ENCODE data around the gene ABCC12.

- TF ChIP-seq, protein P1, sequence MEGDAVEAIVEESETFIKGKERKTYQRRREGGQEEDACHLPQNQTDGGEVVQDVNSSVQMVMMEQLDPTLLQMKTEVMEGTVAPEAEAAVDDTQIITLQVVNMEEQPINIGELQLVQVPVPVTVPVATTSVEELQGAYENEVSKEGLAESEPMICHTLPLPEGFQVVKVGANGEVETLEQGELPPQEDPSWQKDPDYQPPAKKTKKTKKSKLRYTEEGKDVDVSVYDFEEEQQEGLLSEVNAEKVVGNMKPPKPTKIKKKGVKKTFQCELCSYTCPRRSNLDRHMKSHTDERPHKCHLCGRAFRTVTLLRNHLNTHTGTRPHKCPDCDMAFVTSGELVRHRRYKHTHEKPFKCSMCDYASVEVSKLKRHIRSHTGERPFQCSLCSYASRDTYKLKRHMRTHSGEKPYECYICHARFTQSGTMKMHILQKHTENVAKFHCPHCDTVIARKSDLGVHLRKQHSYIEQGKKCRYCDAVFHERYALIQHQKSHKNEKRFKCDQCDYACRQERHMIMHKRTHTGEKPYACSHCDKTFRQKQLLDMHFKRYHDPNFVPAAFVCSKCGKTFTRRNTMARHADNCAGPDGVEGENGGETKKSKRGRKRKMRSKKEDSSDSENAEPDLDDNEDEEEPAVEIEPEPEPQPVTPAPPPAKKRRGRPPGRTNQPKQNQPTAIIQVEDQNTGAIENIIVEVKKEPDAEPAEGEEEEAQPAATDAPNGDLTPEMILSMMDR (IDR thresholded peaks at IDR 0.05; ENCODE audit: insufficient read depth, low read length) = no peak
- TF ChIP-seq GABPA (IDR thresholded peaks at IDR 0.05; ENCODE audit: low read depth) (no peak), POLR2AphosphoS5 (IDR thresholded peaks at IDR 0.05; ENCODE audit: low read depth) (no peak), SPI1 (IDR thresholded peaks at IDR 0.05; ENCODE audit: borderline replicate concordance, low read depth) (no peak)
- TF ChIP-seq, protein P2, sequence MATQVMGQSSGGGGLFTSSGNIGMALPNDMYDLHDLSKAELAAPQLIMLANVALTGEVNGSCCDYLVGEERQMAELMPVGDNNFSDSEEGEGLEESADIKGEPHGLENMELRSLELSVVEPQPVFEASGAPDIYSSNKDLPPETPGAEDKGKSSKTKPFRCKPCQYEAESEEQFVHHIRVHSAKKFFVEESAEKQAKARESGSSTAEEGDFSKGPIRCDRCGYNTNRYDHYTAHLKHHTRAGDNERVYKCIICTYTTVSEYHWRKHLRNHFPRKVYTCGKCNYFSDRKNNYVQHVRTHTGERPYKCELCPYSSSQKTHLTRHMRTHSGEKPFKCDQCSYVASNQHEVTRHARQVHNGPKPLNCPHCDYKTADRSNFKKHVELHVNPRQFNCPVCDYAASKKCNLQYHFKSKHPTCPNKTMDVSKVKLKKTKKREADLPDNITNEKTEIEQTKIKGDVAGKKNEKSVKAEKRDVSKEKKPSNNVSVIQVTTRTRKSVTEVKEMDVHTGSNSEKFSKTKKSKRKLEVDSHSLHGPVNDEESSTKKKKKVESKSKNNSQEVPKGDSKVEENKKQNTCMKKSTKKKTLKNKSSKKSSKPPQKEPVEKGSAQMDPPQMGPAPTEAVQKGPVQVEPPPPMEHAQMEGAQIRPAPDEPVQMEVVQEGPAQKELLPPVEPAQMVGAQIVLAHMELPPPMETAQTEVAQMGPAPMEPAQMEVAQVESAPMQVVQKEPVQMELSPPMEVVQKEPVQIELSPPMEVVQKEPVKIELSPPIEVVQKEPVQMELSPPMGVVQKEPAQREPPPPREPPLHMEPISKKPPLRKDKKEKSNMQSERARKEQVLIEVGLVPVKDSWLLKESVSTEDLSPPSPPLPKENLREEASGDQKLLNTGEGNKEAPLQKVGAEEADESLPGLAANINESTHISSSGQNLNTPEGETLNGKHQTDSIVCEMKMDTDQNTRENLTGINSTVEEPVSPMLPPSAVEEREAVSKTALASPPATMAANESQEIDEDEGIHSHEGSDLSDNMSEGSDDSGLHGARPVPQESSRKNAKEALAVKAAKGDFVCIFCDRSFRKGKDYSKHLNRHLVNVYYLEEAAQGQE (IDR thresholded peaks at IDR 0.05; ENCODE audit: insufficient replicate concordance, low read depth) = no peak
Observed at GRCh38 chr16:48113471-48113870, 42.3 kb downstream of the ABCC12 start.
